ENCODE results near the gene MSH4. TPM values are rescaled to one million over a fixed set of nuclear protein-coding genes. Genes with fewer than 3 reads are reported as not detected.
"Not testable (repeated sequence)": the region's sequence is repeated elsewhere in the genome, so short reads cannot be mapped to it uniquely, and the experiment has no call there.

Gene MSH4
- polyA plus RNA-seq, 2 of the 4 experiments (the other 2 are of a cell fraction) = 0.05 TPM; not detected in 1

DNA sequence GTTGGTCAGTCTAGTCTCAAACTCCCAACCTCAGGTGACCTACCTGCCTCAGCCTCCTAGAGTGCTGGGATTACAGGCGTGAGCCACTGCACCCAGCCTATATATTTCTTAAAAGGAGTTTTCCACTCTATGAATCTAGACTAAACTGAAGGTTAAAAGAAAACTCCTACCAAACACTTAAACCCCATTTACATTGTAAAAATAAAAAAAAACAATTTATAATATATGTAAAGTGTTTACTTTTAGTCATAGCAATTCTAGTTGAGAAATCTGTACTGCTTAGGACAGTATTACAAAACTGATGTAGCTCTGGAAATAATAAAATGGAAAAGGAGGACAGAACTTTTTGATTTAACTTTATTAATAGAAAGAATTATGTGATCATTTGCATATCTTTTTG lies 126.0 kb downstream of the MSH4 start:
- no peak for ATAC-seq
- Histone ChIP-seq H3K27ac (no peak overlapping the region), H3K9me3 (no peaks in the 10 kb centered on the region), H3K4me1 (no peaks in the 10 kb centered on the region), H3K4me2 (no peak overlapping the region), H3K4me3 (no peak overlapping the region)
- ChIA-PET CTCF (no interaction called here), POLR2A (no interaction called here)
- TF ChIP-seq MAFK (IDR thresholded peaks at IDR 0.05; ENCODE audit: partially characterized antibody) (no peak), TFCP2L1 (CRISPR knock-in tag; IDR thresholded peaks at IDR 0.05) (no peak)
- no peak for DNase-seq (ENCODE audit: low read depth in 1 of 2, low spot score in 1 of 2)
- WGBS (ENCODE audit: missing lambda C conversion rate) = 40% methylated on average over 1 of the region's 1 CpG
- FAIRE-seq = no peak

DNA sequence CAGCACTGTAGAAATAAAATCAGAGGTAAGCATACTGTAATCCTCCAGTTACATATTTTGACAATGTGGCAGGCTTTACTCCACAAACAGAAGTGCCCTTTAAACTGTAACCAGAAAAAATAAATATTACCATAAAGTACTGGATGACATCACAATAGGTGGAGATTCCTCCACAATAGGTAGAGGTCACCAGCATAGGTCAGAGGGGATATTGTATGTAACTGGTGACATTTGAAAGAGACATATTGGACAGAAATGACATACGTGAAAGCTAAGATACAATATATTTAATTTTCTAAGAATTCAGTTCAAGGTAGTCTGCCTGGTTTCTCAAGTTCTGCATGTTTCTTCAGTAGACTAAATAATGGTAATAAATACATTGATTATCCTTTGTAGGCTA lies 135.6 kb downstream of the MSH4 start, which contains the start of gene ASB17:
ASB17 (minus strand) TSS at position 101 of the 400 bp plus-strand sequence. CDS start 113 bp downstream, outside the sequence.
- ChIA-PET CTCF (no interaction called here), POLR2A (no interaction called here)
- TF ChIP-seq RAD21 (conservative IDR thresholded peaks at IDR 0.05 in 1 of 2, IDR thresholded peaks at IDR 0.05 in 1 of 2) (no peak), HDAC2 (IDR thresholded peaks at IDR 0.05) (no peak), MAFK (IDR thresholded peaks at IDR 0.05; ENCODE audit: partially characterized antibody) (no peak), HOXB5 (CRISPR knock-in tag; IDR thresholded peaks at IDR 0.05) (no peak), HOXA7 (CRISPR knock-in tag; IDR thresholded peaks at IDR 0.05) (no peak), ZC3H11A (IDR thresholded peaks at IDR 0.05) (no peak), PHF8 (IDR thresholded peaks at IDR 0.05; ENCODE audit: borderline replicate concordance, low read depth) (no peak), FOSB (CRISPR knock-in tag; IDR thresholded peaks at IDR 0.05) (no peak), SREBF2 (IDR thresholded peaks at IDR 0.05) (no peak), HEYL (CRISPR knock-in tag; IDR thresholded peaks at IDR 0.05) (no peak), RFX5 (IDR thresholded peaks at IDR 0.05) (no peak), ESRRA (IDR thresholded peaks at IDR 0.05; ENCODE audit: borderline replicate concordance, low read length) (no peak), JUN (IDR thresholded peaks at IDR 0.05) (no peak), ZFP36 (IDR thresholded peaks at IDR 0.05; ENCODE audit: borderline replicate concordance, partially characterized antibody) (no peak), MYC (IDR thresholded peaks at IDR 0.05; ENCODE audit: borderline replicate concordance, low read length) (no peak)
- TF ChIP-seq, protein P1, sequence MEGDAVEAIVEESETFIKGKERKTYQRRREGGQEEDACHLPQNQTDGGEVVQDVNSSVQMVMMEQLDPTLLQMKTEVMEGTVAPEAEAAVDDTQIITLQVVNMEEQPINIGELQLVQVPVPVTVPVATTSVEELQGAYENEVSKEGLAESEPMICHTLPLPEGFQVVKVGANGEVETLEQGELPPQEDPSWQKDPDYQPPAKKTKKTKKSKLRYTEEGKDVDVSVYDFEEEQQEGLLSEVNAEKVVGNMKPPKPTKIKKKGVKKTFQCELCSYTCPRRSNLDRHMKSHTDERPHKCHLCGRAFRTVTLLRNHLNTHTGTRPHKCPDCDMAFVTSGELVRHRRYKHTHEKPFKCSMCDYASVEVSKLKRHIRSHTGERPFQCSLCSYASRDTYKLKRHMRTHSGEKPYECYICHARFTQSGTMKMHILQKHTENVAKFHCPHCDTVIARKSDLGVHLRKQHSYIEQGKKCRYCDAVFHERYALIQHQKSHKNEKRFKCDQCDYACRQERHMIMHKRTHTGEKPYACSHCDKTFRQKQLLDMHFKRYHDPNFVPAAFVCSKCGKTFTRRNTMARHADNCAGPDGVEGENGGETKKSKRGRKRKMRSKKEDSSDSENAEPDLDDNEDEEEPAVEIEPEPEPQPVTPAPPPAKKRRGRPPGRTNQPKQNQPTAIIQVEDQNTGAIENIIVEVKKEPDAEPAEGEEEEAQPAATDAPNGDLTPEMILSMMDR (IDR thresholded peaks at IDR 0.05) = no peak
- TF ChIP-seq, protein P2, sequence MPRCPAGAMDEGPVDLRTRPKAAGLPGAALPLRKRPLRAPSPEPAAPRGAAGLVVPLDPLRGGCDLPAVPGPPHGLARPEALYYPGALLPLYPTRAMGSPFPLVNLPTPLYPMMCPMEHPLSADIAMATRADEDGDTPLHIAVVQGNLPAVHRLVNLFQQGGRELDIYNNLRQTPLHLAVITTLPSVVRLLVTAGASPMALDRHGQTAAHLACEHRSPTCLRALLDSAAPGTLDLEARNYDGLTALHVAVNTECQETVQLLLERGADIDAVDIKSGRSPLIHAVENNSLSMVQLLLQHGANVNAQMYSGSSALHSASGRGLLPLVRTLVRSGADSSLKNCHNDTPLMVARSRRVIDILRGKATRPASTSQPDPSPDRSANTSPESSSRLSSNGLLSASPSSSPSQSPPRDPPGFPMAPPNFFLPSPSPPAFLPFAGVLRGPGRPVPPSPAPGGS (IDR thresholded peaks at IDR 0.05) = no peak
- TF ChIP-seq, protein P3, sequence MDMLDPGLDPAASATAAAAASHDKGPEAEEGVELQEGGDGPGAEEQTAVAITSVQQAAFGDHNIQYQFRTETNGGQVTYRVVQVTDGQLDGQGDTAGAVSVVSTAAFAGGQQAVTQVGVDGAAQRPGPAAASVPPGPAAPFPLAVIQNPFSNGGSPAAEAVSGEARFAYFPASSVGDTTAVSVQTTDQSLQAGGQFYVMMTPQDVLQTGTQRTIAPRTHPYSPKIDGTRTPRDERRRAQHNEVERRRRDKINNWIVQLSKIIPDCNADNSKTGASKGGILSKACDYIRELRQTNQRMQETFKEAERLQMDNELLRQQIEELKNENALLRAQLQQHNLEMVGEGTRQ (IDR thresholded peaks at IDR 0.05) = no peak
- TF ChIP-seq, protein P4, sequence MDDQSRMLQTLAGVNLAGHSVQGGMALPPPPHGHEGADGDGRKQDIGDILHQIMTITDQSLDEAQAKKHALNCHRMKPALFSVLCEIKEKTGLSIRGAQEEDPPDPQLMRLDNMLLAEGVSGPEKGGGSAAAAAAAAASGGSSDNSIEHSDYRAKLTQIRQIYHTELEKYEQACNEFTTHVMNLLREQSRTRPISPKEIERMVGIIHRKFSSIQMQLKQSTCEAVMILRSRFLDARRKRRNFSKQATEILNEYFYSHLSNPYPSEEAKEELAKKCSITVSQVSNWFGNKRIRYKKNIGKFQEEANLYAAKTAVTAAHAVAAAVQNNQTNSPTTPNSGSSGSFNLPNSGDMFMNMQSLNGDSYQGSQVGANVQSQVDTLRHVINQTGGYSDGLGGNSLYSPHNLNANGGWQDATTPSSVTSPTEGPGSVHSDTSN (IDR thresholded peaks at IDR 0.05) = no peak
- no peaks in the 10 kb centered on the region for H3K9me3 ChIP-seq
- no peak within 1 kb of the TSS for H3K4me2 ChIP-seq
- FAIRE-seq = no peak
- H3K4me3 ChIP-seq = no peak within 1 kb of the TSS
- no peak within 1 kb of the TSS for H3K27ac ChIP-seq
- no peak for ATAC-seq
- no peak for DNase-seq (ENCODE audit: low read depth in 1 of 2, low spot score in 1 of 2)
- H3K4me1 ChIP-seq = peaks cover 8% of the 10 kb centered on the region; the same call in 2 of the 3 replicates
- 86% methylated on average over 1 of the region's 1 CpG for WGBS (ENCODE audit: missing lambda C conversion rate)

DNA sequence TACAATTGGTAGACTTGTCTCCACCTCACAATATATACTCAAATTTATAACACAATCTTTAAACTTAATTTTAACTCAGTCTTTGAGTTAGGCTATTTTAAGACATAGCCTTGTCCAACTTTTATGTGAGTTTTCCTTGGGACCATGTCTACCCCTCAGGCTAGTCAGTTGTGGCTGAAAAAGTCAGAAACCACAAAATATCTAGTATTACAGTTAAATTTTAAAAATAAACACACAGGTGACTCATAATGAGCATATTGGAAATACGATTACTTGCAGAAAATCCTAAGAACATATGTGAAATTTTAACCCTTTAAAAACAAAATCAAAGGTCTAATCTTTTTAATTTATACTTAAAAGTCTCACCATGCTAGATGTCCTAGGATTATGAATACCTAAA lies 140.4 kb downstream of the MSH4 start:
- no peak overlapping the region for H3K4me3 ChIP-seq
- H3K4me1 ChIP-seq = peaks cover 10% of the 10 kb centered on the region; the same call in 2 of the 3 replicates
- POLR2A ChIA-PET = no interaction called here
- WGBS (ENCODE audit: missing lambda C conversion rate) = 0% methylated on average over 1 of the region's 1 CpG
- CTCF ChIA-PET = no interaction called here
- FAIRE-seq = no peak
- peak overlapping the region; percentile 36; the same call in 1 of the 3 replicates for H3K4me2 ChIP-seq
- DNase-seq (ENCODE audit: low read depth in 1 of 2, low spot score in 1 of 2) = no peak
- TF ChIP-seq FOSL2 (IDR thresholded peaks at IDR 0.05) (no peak), FOSL2 (CRISPR knock-in tag; IDR thresholded peaks at IDR 0.05) (no peak), EHF (CRISPR knock-in tag; IDR thresholded peaks at IDR 0.05) (no peak), KDM1A (IDR thresholded peaks at IDR 0.05; ENCODE audit: low read depth) (no peak), RFX5 (IDR thresholded peaks at IDR 0.05) (no peak), CBX2 (IDR thresholded peaks at IDR 0.05; ENCODE audit: borderline replicate concordance, low read depth) (no peak), SMC3 (IDR thresholded peaks at IDR 0.05) (no peak), JUNB (IDR thresholded peaks at IDR 0.05) (peak; percentile 14; the same call in 1 of the 2 replicates)
- H3K27ac ChIP-seq = no peak overlapping the region
- H3K9me3 ChIP-seq = no peaks in the 10 kb centered on the region
- no peak for ATAC-seq

DNA sequence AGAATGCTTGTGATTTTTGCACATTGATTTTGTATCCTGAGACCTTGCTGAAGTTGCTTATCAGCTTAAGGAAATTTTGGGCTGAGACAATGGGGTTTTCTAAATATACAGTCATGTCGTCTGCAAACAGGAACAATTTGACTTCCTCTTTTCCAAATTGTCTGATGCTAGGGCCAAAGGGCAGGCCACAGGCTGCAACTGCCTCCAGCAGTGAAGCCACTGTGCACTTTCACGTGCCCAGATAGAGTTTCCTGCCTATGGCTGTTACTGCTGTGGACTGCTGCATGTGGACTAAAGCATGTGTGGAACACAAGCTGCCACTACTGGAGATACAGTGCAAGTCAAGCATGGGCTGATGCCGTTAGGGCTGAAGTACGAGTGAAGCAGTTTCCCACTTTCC lies 146.4 kb downstream of the MSH4 start:
- H3K4me2 ChIP-seq; H3K27ac ChIP-seq; H3K4me1 ChIP-seq; H3K4me3 ChIP-seq; DNase-seq (ENCODE audit: low read depth in 1 of 2, low spot score in 1 of 2); H3K9me3 ChIP-seq; POLR2A ChIA-PET; FAIRE-seq; ATAC-seq: not testable (repeated sequence)
- WGBS (ENCODE audit: missing lambda C conversion rate) = 38% methylated on average over 1 of the region's 4 CpGs
- CTCF ChIA-PET = interaction anchor here (0.9 kb wide), 1 partner anchor 15 kb away, joined by 3 read pairs; no protein-coding TSS in a partner anchor

Data from A549 (cell line).